GM04503 (cell line): Measurements from ENCODE around the gene SPOCK2.
"Not testable (repeated sequence)": the region's sequence is repeated elsewhere in the genome, so short reads cannot be mapped to it uniquely, and the experiment has no call there.

Source experiments
- DNase-seq: peaks from one replicate; pipeline ENCODE4 v3.0.0-alpha.2; 2012; ENCODE audit warnings: low read depth

SPOCK2 gene

GRCh38 chr10:72056113-72056512 is 32.2 kb downstream of the SPOCK2 start:
- DNase-seq = no peak

GRCh38 chr10:72053690-72054089 is 34.7 kb downstream of the SPOCK2 start:
- DNase-seq = no peak

- no peak for DNase-seq
These were observed 37.5 kb downstream of the SPOCK2 start for GRCh38 chr10:72050873-72051272.

GRCh38 chr10:72049969-72050781 is 38.2 kb downstream of the SPOCK2 start:
- DNase-seq = no peak

GRCh38 chr10:72049472-72049871 is 38.9 kb downstream of the SPOCK2 start:
- no peak for DNase-seq

GRCh38 chr10:72048450-72049124 is 39.8 kb downstream of the SPOCK2 start:
- peak; percentile 57 for DNase-seq

GRCh38 chr10:72045586-72045985 is 42.8 kb downstream of the SPOCK2 start:
- DNase-seq = no peak

- no peak for DNase-seq
These were observed 43.8 kb downstream of the SPOCK2 start for GRCh38 chr10:72044417-72045041.

- no peak for DNase-seq
These were observed 45.1 kb downstream of the SPOCK2 start for GRCh38 chr10:72043016-72043834.

GRCh38 chr10:72041491-72041890 is 46.9 kb downstream of the SPOCK2 start:
- DNase-seq = no peak

GRCh38 chr10:72039377-72039776 is 49.0 kb downstream of the SPOCK2 start:
- no peak for DNase-seq

GRCh38 chr10:72038458-72039001 is 49.8 kb downstream of the SPOCK2 start:
- no peak for DNase-seq

- no peak for DNase-seq
These were observed 50.5 kb downstream of the SPOCK2 start for GRCh38 chr10:72037811-72038210.

GRCh38 chr10:72037266-72037665 is 51.1 kb downstream of the SPOCK2 start:
- no peak for DNase-seq

GRCh38 chr10:72035252-72035887 is 53.0 kb downstream of the SPOCK2 start:
- no peak for DNase-seq

- no peak for DNase-seq
These were observed 53.6 kb downstream of the SPOCK2 start for GRCh38 chr10:72034761-72035160.

GRCh38 chr10:72034040-72034499 is 54.3 kb downstream of the SPOCK2 start:
- DNase-seq = no peak

- not testable (repeated sequence) for DNase-seq
These were observed 55.8 kb downstream of the SPOCK2 start for GRCh38 chr10:72032409-72033162.

- DNase-seq = no peak
These were observed 56.6 kb downstream of the SPOCK2 start for GRCh38 chr10:72031706-72032105.

GRCh38 chr10:72030762-72031543 is 57.4 kb downstream of the SPOCK2 start:
- no peak for DNase-seq
